ENCODE measurements around the gene ZNF787. TPM values are rescaled to one million over a fixed set of nuclear protein-coding genes. Genes with fewer than 3 reads are reported as not detected.

ZNF787 gene
- total and polyA plus RNA-seq, 10 of the 15 experiments (the other 5 are each of a cell fraction or from before 2014, with no cell fraction given), result 0.23 to 39.9 (median 4.1) TPM

DNA sequence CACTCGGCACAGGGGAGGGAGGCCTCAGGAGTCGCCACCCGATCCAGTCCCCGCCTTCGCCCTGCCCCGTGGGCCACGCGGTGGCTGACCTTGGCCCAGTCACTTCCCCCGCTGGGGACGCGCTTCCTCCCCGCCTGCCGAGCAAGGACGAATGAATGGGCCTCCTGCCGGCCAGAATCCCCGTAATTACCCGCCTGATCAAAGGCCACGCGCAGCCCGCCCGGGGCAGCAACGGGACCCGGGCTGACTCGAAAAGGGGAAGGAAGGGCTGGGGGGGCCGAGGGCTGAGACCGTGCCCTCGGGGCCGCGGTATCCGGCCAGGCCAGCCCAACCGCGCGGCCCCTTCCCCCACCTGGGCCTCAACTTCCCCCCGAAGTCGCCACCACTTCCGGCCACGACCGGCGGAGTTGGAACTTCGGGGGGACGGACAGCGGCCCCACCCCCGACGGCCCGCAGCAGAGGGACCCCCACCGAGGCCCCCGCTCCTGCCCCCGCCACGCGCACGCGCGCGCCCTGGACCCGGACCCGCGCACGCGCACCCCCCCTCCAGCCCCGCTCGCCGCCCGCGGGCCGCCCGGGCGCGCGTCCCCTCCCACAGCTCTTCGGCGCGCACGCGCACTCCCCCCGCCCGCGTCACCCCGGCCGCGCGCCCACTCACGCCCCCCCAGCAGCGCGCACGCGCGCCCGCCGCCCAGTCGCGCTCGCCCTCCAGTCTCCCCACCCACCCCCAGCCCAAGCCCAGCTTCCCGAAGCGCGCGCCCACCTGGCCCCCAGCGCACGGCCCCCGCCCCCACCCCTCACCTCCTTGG lies 520 bp downstream of the ZNF787 start (continued):
- TF ChIP-seq, protein P1, sequence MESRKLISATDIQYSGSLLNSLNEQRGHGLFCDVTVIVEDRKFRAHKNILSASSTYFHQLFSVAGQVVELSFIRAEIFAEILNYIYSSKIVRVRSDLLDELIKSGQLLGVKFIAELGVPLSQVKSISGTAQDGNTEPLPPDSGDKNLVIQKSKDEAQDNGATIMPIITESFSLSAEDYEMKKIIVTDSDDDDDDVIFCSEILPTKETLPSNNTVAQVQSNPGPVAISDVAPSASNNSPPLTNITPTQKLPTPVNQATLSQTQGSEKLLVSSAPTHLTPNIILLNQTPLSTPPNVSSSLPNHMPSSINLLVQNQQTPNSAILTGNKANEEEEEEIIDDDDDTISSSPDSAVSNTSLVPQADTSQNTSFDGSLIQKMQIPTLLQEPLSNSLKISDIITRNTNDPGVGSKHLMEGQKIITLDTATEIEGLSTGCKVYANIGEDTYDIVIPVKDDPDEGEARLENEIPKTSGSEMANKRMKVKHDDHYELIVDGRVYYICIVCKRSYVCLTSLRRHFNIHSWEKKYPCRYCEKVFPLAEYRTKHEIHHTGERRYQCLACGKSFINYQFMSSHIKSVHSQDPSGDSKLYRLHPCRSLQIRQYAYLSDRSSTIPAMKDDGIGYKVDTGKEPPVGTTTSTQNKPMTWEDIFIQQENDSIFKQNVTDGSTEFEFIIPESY (IDR thresholded peaks at IDR 0.05), result no peak
- TF ChIP-seq YBX1 (IDR thresholded peaks at IDR 0.05) (no peak), EGR1 (IDR thresholded peaks at IDR 0.05; ENCODE audit: borderline replicate concordance in 1 of 2, low read depth in 2 of 2, low read length in 2 of 2) (peak in 1 of 2 experiments; percentile 39; a peak in 1 of 3 replicates), FOXM1 (IDR thresholded peaks at IDR 0.05; ENCODE audit: low read depth, low read length) (no peak), EZH2 (IDR thresholded peaks at IDR 0.05; ENCODE audit: borderline replicate concordance, control insufficient read depth, low read depth, low read length) (no peak), REST (IDR thresholded peaks at IDR 0.05; ENCODE audit: low read depth, low read length) (no peak), IRF4 (IDR thresholded peaks at IDR 0.05; ENCODE audit: low read depth, low read length) (no peak), PML (IDR thresholded peaks at IDR 0.05; ENCODE audit: low read length) (no peak), WRNIP1 (IDR thresholded peaks at IDR 0.05; ENCODE audit: borderline replicate concordance, low read depth, low read length) (no peak), NKRF (conservative IDR thresholded peaks at IDR 0.05) (peak; percentile 87), MTA2 (IDR thresholded peaks at IDR 0.05; ENCODE audit: low read depth) (peak; percentile 10; the same call in 1 of the 2 replicates), SREBF2 (IDR thresholded peaks at IDR 0.05; ENCODE audit: low read length) (no peak), NBN (IDR thresholded peaks at IDR 0.05) (peak; percentile 43; the same call in 1 of the 2 replicates), TCF12 (IDR thresholded peaks at IDR 0.05; ENCODE audit: low read depth, low read length) (no peak), IKZF2 (IDR thresholded peaks at IDR 0.05) (no peak), ASH2L (IDR thresholded peaks at IDR 0.05; ENCODE audit: borderline replicate concordance, low read depth) (no peak)
- TF ChIP-seq, protein P2, sequence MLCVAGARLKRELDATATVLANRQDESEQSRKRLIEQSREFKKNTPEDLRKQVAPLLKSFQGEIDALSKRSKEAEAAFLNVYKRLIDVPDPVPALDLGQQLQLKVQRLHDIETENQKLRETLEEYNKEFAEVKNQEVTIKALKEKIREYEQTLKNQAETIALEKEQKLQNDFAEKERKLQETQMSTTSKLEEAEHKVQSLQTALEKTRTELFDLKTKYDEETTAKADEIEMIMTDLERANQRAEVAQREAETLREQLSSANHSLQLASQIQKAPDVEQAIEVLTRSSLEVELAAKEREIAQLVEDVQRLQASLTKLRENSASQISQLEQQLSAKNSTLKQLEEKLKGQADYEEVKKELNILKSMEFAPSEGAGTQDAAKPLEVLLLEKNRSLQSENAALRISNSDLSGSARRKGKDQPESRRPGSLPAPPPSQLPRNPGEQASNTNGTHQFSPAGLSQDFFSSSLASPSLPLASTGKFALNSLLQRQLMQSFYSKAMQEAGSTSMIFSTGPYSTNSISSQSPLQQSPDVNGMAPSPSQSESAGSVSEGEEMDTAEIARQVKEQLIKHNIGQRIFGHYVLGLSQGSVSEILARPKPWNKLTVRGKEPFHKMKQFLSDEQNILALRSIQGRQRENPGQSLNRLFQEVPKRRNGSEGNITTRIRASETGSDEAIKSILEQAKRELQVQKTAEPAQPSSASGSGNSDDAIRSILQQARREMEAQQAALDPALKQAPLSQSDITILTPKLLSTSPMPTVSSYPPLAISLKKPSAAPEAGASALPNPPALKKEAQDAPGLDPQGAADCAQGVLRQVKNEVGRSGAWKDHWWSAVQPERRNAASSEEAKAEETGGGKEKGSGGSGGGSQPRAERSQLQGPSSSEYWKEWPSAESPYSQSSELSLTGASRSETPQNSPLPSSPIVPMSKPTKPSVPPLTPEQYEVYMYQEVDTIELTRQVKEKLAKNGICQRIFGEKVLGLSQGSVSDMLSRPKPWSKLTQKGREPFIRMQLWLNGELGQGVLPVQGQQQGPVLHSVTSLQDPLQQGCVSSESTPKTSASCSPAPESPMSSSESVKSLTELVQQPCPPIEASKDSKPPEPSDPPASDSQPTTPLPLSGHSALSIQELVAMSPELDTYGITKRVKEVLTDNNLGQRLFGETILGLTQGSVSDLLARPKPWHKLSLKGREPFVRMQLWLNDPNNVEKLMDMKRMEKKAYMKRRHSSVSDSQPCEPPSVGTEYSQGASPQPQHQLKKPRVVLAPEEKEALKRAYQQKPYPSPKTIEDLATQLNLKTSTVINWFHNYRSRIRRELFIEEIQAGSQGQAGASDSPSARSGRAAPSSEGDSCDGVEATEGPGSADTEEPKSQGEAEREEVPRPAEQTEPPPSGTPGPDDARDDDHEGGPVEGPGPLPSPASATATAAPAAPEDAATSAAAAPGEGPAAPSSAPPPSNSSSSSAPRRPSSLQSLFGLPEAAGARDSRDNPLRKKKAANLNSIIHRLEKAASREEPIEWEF (IDR thresholded peaks at IDR 0.05; ENCODE audit: insufficient replicate concordance, low read depth, low read length), result no peak

Measured in GM12878 (cell line).